SK-N-SH (cell line): ENCODE data around the gene F8.

Source experiments
- EZH2phosphoT487 ChIP-seq: fragments of 200-600 bp; sonication (generic); IDR thresholded peaks from 2 replicates; pipeline ENCODE4 v1.6.1; 2017; ENCODE audit warnings: low read depth, mixed run types, mild to moderate bottlenecking, antibody characterized with exemption, moderate library complexity, borderline replicate concordance
- GATA2 ChIP-seq: sonication (generic); formaldehyde crosslinking; IDR thresholded peaks from 2 replicates; pipeline ENCODE4 v1.5.0; 2020; ENCODE audit warnings: mild to moderate bottlenecking, missing genetic modification reagents
- JUND ChIP-seq: IDR thresholded peaks from 2 replicates; pipeline ENCODE4 v1.4.0; 2012
- MAX ChIP-seq: IDR thresholded peaks from 2 replicates; pipeline ENCODE4 v1.4.0; 2012; ENCODE audit warnings: low read depth
- TF ChIP-seq, protein P1 (sequence below): fragments of 200-600 bp; sonication (generic); IDR thresholded peaks from 2 replicates; pipeline ENCODE4 v1.6.1; 2017; ENCODE audit warnings: antibody characterized with exemption, mild to moderate bottlenecking, moderate library complexity

DNA sequence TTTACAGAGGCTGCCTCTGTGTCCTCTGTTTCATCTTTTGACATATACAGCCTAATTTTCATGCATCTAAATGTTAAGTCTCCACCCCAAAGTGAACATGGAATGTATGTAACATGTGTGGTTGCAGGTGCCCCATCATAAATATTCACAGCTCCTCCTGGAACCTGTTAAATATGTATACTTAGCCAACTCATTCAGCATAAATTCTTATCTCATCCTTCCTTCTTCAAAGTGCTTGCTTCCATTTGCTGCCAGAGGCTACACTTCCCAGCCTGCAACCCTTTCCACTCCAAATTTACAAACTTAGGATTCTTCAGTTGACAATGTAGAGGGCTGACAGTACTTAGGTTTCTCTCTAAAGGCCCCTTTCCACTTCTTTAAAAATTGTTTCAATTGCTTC is 60.6 kb downstream of the F8 start:
- TF ChIP-seq, protein P1, sequence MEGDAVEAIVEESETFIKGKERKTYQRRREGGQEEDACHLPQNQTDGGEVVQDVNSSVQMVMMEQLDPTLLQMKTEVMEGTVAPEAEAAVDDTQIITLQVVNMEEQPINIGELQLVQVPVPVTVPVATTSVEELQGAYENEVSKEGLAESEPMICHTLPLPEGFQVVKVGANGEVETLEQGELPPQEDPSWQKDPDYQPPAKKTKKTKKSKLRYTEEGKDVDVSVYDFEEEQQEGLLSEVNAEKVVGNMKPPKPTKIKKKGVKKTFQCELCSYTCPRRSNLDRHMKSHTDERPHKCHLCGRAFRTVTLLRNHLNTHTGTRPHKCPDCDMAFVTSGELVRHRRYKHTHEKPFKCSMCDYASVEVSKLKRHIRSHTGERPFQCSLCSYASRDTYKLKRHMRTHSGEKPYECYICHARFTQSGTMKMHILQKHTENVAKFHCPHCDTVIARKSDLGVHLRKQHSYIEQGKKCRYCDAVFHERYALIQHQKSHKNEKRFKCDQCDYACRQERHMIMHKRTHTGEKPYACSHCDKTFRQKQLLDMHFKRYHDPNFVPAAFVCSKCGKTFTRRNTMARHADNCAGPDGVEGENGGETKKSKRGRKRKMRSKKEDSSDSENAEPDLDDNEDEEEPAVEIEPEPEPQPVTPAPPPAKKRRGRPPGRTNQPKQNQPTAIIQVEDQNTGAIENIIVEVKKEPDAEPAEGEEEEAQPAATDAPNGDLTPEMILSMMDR = no peak
- TF ChIP-seq EZH2phosphoT487 (no peak), MAX (no peak), JUND (no peak), GATA2 (CRISPR knock-in tag) (no peak)
